Caco-2 (cell line): Measurements from ENCODE around the gene DENND1B. TPM values are rescaled to one million over a fixed set of nuclear protein-coding genes. Genes with fewer than 3 reads are reported as not detected.
"Not testable (repeated sequence)": the region's sequence is repeated elsewhere in the genome, so short reads cannot be mapped to it uniquely, and the experiment has no call there.

Source experiments
- BruUV-seq: library from RNA; stranded (reverse); fragments of 400-500 nt; replicated peaks from 2 replicates; lab custom pipeline; 2021; lab: Mats Ljungman, UMichigan
- CTCF ChIA-PET: fragments of 300-600 bp; sonication (Branson Sonifier 250); formaldehyde crosslinking; loops from one replicate; lab custom pipeline; 2022; ENCODE audit warnings: antibody characterized with exemption; lab: Charles Lee
- POLR2A ChIA-PET: fragments of 300-600 bp; sonication (Branson Sonifier 250); formaldehyde crosslinking; loops from one replicate; lab custom pipeline; 2022; ENCODE audit warnings: antibody characterized with exemption; lab: Charles Lee
- DNase-seq, 2 experiments: peaks; one replicate each; pipeline versions ENCODE4 v3.0.0 to v3.0.0-alpha.2; 2020 to 2022
- H3K27me3 ChIP-seq: replicated peaks from 2 replicates; pipeline ENCODE4 v1.6.0; 2011; ENCODE audit warnings: low read length; ENCODE audit not compliant: control insufficient read depth, insufficient read depth
- H3K36me3 ChIP-seq: 2 replicates; pipeline ENCODE4 v1.5.1; 2011; ENCODE audit warnings: low read length; ENCODE audit not compliant: control insufficient read depth, insufficient read depth
- H3K4me1 ChIP-seq: fragments of 250-450 bp; sonication (Bioruptor Pico); 2 replicates; pipeline ENCODE4 v1.5.1; 2020; ENCODE audit warnings: mild to moderate bottlenecking
- H3K4me3 ChIP-seq: 2 replicates; pipeline ENCODE4 v1.5.1; 2011; ENCODE audit warnings: low read depth, mild to moderate bottlenecking, control low read depth, low read length
- H3K9me3 ChIP-seq: fragments of 250-450 bp; sonication (Bioruptor Pico); 2 replicates; pipeline ENCODE4 v1.5.1; 2020; ENCODE audit warnings: mild to moderate bottlenecking, moderate library complexity
- H3K27ac Mint-ChIP-seq: one replicate; pipeline ENCODE4 v1.8.0; 2022; ENCODE audit warnings: mixed read lengths; ENCODE audit not compliant: unreplicated experiment
- H3K27me3 Mint-ChIP-seq: one replicate; pipeline ENCODE4 v1.8.0; 2022; ENCODE audit warnings: mixed read lengths; ENCODE audit not compliant: insufficient read depth, unreplicated experiment
- H3K36me3 Mint-ChIP-seq: one replicate; pipeline ENCODE4 v1.8.0; 2022; ENCODE audit warnings: mild to moderate bottlenecking, mixed read lengths; ENCODE audit not compliant: insufficient read depth, unreplicated experiment
- H3K4me1 Mint-ChIP-seq: one replicate; pipeline ENCODE4 v1.8.0; 2022; ENCODE audit warnings: low read depth, mixed read lengths; ENCODE audit not compliant: unreplicated experiment
- H3K4me3 Mint-ChIP-seq: one replicate; pipeline ENCODE4 v1.8.0; 2022; ENCODE audit warnings: mild to moderate bottlenecking, moderate library complexity, mixed read lengths; ENCODE audit not compliant: unreplicated experiment
- H3K9me3 Mint-ChIP-seq: one replicate; pipeline ENCODE4 v1.8.0; 2022; ENCODE audit warnings: mixed read lengths; ENCODE audit not compliant: unreplicated experiment
- intact Hi-C: fragments of 100-400 bp; cut with micrococcal nuclease; formaldehyde crosslinking; loops from one replicate; pipeline ENCODE4 v1.10.0; 2022; ENCODE audit not compliant: unreplicated experiment
- total RNA-seq: library from RNA; stranded (reverse); gene quantifications from 2 replicates; pipeline ENCODE4 v1.2.3, GENCODE V29; 2022
- TF ChIP-seq, protein P1 (sequence below), 2 experiments: fragments of 200-600 bp in 1 of 2; IDR thresholded peaks; 1 replicate in 1 of 2; 2 replicates in 1 of 2; pipeline versions ENCODE4 v1.5.1 to v1.8.0; 2011 to 2022; ENCODE audit warnings: antibody characterized with exemption in 1 of 2, control low read depth in 1 of 2, inconsistent platforms in 1 of 2, low read depth in 1 of 2, low read length in 1 of 2, mild to moderate bottlenecking in 1 of 2, moderate library complexity in 1 of 2; ENCODE audit not compliant: insufficient read depth in 1 of 2, severe bottlenecking in 1 of 2, unreplicated experiment in 1 of 2

DENND1B gene
- total RNA-seq, 1 experiment from 2014 or later = 9.6 TPM

DNA sequence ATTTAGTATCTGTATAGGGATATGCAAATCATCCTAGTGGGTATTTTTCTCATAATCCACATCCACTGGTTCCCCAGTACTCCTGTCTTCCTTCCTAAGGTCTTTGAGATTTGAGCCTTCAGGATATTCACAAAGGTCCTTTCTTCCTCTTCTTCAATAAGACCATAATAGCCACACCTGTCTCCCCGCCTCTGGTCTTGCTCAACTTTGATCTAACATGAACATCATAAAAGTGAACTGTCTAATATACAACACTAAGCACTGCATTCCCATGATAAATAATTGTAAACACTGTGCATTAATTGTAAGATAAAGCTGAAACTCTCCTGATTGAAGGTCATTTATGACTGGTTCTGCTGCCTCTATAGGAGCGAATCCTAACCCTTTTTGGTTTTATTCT is 184.6 kb downstream of the DENND1B start:
- H3K4me3 ChIP-seq = no peak overlapping the region
- H3K4me3 Mint-ChIP-seq = no peak overlapping the region
- no peaks in the 10 kb centered on the region for H3K36me3 Mint-ChIP-seq
- no peak overlapping the region for H3K27ac Mint-ChIP-seq
- H3K27me3 Mint-ChIP-seq = no peaks in the 10 kb centered on the region
- no peaks in the 10 kb centered on the region for H3K36me3 ChIP-seq
- H3K9me3 Mint-ChIP-seq = no peaks in the 10 kb centered on the region
- ChIA-PET CTCF (interaction anchor here (1.6 kb wide), 1 partner anchor 25 kb away, joined by 3 read pairs; no protein-coding TSS in a partner anchor), POLR2A (no interaction called here)
- DNase-seq = no peak
- TF ChIP-seq, protein P1, sequence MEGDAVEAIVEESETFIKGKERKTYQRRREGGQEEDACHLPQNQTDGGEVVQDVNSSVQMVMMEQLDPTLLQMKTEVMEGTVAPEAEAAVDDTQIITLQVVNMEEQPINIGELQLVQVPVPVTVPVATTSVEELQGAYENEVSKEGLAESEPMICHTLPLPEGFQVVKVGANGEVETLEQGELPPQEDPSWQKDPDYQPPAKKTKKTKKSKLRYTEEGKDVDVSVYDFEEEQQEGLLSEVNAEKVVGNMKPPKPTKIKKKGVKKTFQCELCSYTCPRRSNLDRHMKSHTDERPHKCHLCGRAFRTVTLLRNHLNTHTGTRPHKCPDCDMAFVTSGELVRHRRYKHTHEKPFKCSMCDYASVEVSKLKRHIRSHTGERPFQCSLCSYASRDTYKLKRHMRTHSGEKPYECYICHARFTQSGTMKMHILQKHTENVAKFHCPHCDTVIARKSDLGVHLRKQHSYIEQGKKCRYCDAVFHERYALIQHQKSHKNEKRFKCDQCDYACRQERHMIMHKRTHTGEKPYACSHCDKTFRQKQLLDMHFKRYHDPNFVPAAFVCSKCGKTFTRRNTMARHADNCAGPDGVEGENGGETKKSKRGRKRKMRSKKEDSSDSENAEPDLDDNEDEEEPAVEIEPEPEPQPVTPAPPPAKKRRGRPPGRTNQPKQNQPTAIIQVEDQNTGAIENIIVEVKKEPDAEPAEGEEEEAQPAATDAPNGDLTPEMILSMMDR (IDR thresholded peaks at IDR 0.05; ENCODE audit: insufficient read depth in 1 of 2, low read depth in 1 of 2, low read length in 1 of 2, severe bottlenecking in 1 of 2, unreplicated experiment in 1 of 2) = no peak
- no peaks in the 10 kb centered on the region for H3K27me3 ChIP-seq
- no peaks in the 10 kb centered on the region for H3K4me1 ChIP-seq
- H3K9me3 ChIP-seq = no peaks in the 10 kb centered on the region
- intact Hi-C loops = no loop called here
- H3K4me1 Mint-ChIP-seq = no peaks in the 10 kb centered on the region
- no TSS peak for BruUV-seq

DNA sequence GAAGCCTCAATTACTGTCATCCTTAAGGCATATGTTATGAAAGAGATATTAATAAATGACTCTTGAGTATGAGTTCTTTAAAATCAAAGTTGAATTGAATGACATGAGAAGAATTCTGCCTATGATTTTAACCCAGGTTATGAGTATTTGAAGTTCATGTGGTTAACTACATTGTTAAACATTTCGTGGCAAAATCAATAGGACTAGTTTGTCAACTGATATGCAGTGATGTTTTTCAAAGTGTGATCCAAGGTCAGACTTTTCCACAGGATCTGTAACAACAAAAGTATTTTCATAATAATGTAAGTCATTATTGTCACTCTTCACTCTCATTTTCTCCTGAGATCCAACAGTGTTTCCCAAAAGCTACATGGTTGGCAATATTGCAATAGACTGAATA is 189.5 kb downstream of the DENND1B start:
- Mint-ChIP-seq H3K27me3 (no peaks in the 10 kb centered on the region), H3K4me3 (no peak overlapping the region), H3K4me1 (no peaks in the 10 kb centered on the region), H3K36me3 (no peaks in the 10 kb centered on the region), H3K27ac (no peak overlapping the region), H3K9me3 (no peaks in the 10 kb centered on the region)
- ChIA-PET CTCF (no interaction called here), POLR2A (no interaction called here)
- Histone ChIP-seq H3K9me3 (no peaks in the 10 kb centered on the region), H3K36me3 (no peaks in the 10 kb centered on the region), H3K4me3 (no peak overlapping the region), H3K4me1 (no peaks in the 10 kb centered on the region), H3K27me3 (no peaks in the 10 kb centered on the region)
- BruUV-seq = no TSS peak
- TF ChIP-seq, protein P1 (IDR thresholded peaks at IDR 0.05; ENCODE audit: insufficient read depth in 1 of 2, low read depth in 1 of 2, low read length in 1 of 2, severe bottlenecking in 1 of 2, unreplicated experiment in 1 of 2) = no peak
- intact Hi-C loops = no loop called here
- no peak for DNase-seq

DNA sequence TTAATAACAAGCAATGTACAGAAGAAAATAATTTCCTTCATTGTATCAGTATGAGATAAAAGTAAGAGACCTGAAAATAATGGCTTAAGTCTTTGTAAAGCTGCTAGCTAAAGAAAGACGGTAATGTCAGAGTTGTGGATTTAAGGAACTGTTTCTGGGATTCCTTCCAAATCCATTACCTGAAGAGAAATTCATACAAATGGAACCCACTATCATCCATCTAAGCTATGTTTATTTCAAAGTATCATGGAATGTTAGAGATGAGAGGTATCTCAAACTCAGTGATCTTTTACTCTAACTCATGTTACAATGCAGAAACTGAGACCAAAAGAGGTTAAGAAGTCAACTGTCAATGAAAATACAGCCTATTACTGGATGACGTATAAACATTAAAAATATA is 197.7 kb downstream of the DENND1B start:
- no peaks in the 10 kb centered on the region for H3K9me3 ChIP-seq
- CTCF ChIA-PET = no interaction called here
- POLR2A ChIA-PET = no interaction called here
- no peaks in the 10 kb centered on the region for H3K27me3 ChIP-seq
- no peak overlapping the region for H3K4me3 ChIP-seq
- H3K4me1 ChIP-seq = no peaks in the 10 kb centered on the region
- TF ChIP-seq, protein P1 (IDR thresholded peaks at IDR 0.05; ENCODE audit: insufficient read depth in 1 of 2, low read depth in 1 of 2, low read length in 1 of 2, severe bottlenecking in 1 of 2, unreplicated experiment in 1 of 2) = no peak
- intact Hi-C loops = no loop called here
- Mint-ChIP-seq H3K4me1 (no peaks in the 10 kb centered on the region), H3K27ac (no peak overlapping the region), H3K9me3 (no peaks in the 10 kb centered on the region), H3K27me3 (no peaks in the 10 kb centered on the region), H3K4me3 (no peak overlapping the region), H3K36me3 (no peaks in the 10 kb centered on the region)
- no TSS peak for BruUV-seq
- no peaks in the 10 kb centered on the region for H3K36me3 ChIP-seq
- DNase-seq = no peak

DNA sequence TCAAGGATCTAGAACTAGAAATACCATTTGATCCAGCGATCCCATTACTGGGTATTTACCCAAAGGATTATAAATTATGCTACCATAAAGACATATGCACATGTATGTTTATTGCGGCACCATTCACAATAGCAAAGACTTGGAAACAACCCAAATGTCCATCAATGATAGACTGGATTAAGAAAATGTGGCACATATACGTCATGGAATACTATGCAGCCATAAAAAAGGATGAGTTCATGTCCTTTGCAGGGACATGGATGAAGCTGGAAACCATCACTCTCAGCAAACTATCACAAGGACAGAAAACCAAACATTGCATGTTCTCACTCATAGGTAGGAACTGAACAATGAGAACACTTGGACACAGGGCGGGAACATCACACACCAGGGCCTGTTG is 199.7 kb downstream of the DENND1B start:
- BruUV-seq, intact Hi-C loops, DNase-seq: not testable (repeated sequence)

More for the DNA sequence above, 199.7 kb downstream of the DENND1B start:
- H3K9me3 ChIP-seq, H3K36me3 ChIP-seq, CTCF ChIA-PET, H3K4me3 ChIP-seq, POLR2A ChIA-PET, H3K36me3 Mint-ChIP-seq, H3K4me1 Mint-ChIP-seq, H3K4me3 Mint-ChIP-seq, H3K4me1 ChIP-seq, H3K9me3 Mint-ChIP-seq, H3K27me3 Mint-ChIP-seq, H3K27ac Mint-ChIP-seq, H3K27me3 ChIP-seq: not testable (repeated sequence)
